ENCODE results near the gene CACNB4.
"Not testable (repeated sequence)": the region's sequence is repeated elsewhere in the genome, so short reads cannot be mapped to it uniquely, and the experiment has no call there.

DNA sequence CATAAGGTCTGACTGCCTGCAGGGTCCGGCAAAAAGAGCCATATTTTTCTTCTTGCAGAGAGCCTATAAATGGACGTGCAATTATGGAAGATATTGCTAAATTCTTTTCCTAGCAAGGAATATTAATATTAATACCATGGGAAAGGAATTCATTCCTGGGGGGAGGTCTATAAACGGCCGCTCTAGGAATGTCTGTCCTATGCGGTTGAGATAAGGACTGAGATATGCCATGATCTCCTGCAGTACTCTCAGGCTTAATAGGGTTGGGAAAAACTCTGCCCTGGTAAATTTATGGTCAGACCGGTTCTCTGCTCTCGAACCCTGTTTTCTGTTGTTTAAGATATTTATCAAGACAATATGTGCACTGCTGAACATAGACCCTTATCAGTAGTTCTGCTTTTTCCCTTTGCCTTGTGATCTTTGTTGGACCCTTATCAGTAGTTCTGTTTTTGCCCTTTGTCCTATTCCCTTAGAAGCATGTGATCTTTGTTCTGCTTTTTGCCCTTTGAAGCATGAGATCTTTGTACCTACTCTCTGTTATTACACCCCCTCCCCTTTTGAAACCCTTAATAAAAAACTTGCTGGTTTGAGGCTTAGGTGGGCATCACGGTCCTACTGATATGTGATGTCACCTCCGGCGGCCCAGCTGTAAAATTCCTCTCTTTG, 156.2 kb downstream of the CACNB4 start:
- TF ChIP-seq, protein P1, sequence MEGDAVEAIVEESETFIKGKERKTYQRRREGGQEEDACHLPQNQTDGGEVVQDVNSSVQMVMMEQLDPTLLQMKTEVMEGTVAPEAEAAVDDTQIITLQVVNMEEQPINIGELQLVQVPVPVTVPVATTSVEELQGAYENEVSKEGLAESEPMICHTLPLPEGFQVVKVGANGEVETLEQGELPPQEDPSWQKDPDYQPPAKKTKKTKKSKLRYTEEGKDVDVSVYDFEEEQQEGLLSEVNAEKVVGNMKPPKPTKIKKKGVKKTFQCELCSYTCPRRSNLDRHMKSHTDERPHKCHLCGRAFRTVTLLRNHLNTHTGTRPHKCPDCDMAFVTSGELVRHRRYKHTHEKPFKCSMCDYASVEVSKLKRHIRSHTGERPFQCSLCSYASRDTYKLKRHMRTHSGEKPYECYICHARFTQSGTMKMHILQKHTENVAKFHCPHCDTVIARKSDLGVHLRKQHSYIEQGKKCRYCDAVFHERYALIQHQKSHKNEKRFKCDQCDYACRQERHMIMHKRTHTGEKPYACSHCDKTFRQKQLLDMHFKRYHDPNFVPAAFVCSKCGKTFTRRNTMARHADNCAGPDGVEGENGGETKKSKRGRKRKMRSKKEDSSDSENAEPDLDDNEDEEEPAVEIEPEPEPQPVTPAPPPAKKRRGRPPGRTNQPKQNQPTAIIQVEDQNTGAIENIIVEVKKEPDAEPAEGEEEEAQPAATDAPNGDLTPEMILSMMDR (IDR thresholded peaks at IDR 0.05) = not testable (repeated sequence)
- TF ChIP-seq POLR2A (IDR thresholded peaks at IDR 0.05) = not testable (repeated sequence)
